NCI-H2196 treated with DMSO at 0.1 percent for 48 hours (cell line): ENCODE measurements around the gene LRRFIP1.

Experiments
- DNase-seq: peaks from one replicate; lab custom pipeline; 2025; ENCODE audit not compliant: unreplicated experiment; lab: John Stamatoyannopoulos, UW

LRRFIP1 gene

GRCh38 chr2:237701033-237701858, 73.9 kb downstream of the LRRFIP1 start:
- no peak for DNase-seq

GRCh38 chr2:237701859-237702390, 74.5 kb downstream of the LRRFIP1 start:
- DNase-seq: no peak

GRCh38 chr2:237702441-237703391, 75.3 kb downstream of the LRRFIP1 start:
- DNase-seq: no peak

GRCh38 chr2:237704501-237705434, 77.4 kb downstream of the LRRFIP1 start:
- no peak for DNase-seq

- no peak for DNase-seq
Measured at GRCh38 chr2:237706257-237706656, 78.9 kb downstream of the LRRFIP1 start.

- no peak for DNase-seq
Measured at GRCh38 chr2:237708065-237708398, 80.6 kb downstream of the LRRFIP1 start.

GRCh38 chr2:237708491-237708890, 81.1 kb downstream of the LRRFIP1 start:
- DNase-seq: no peak

GRCh38 chr2:237708961-237709360, 81.6 kb downstream of the LRRFIP1 start:
- no peak for DNase-seq

- no peak for DNase-seq
Measured at GRCh38 chr2:237711458-237712150, 84.2 kb downstream of the LRRFIP1 start.

- no peak for DNase-seq
Measured at GRCh38 chr2:237712477-237713377, 85.3 kb downstream of the LRRFIP1 start.

GRCh38 chr2:237714690-237715458, 87.5 kb downstream of the LRRFIP1 start:
- DNase-seq: no peak

- DNase-seq: no peak
Measured at GRCh38 chr2:237715459-237715947, 88.1 kb downstream of the LRRFIP1 start.

- DNase-seq: no peak
Measured at GRCh38 chr2:237716011-237716410, 88.6 kb downstream of the LRRFIP1 start.

GRCh38 chr2:237717366-237718276, 90.2 kb downstream of the LRRFIP1 start:
- no peak for DNase-seq

- no peak for DNase-seq
Measured at GRCh38 chr2:237718277-237718634, 90.9 kb downstream of the LRRFIP1 start.

- DNase-seq: no peak
Measured at GRCh38 chr2:237720444-237720843, 93.1 kb downstream of the LRRFIP1 start.

- no peak for DNase-seq
Measured at GRCh38 chr2:237720957-237721356, 93.6 kb downstream of the LRRFIP1 start.
